K562 (cell line): ENCODE measurements around the gene SERBP1.

Experiments
- CTCF ChIP-seq, 3 experiments: IDR thresholded peaks in 2 of 3; conservative IDR thresholded peaks in 1 of 3; 2 replicates each; pipeline ENCODE4 v1.5.1; 2011 to 2012; ENCODE audit warnings: low read length in 3 of 3, mild to moderate bottlenecking in 3 of 3, control low read depth in 2 of 3, improper control_type of control experiment in 1 of 3, inconsistent platforms in 1 of 3, low read depth in 1 of 3, mixed read lengths in 1 of 3, moderate library complexity in 1 of 3; ENCODE audit not compliant: insufficient read depth in 2 of 3
- HNRNPK ChIP-seq: fragments of 200-400 bp; formaldehyde crosslinking; IDR thresholded peaks from one replicate; pipeline ENCODE4 v1.6.1; 2018; ENCODE audit warnings: mild to moderate bottlenecking, low read depth, low read length; ENCODE audit not compliant: poor library complexity, severe bottlenecking
- KLF13 ChIP-seq: fragments of 450-650 bp; IDR thresholded peaks from 2 replicates; pipeline ENCODE4 v1.6.1; 2016; ENCODE audit warnings: missing genetic modification characterization, low read depth, mild to moderate bottlenecking, missing compliant biosample characterization, moderate library complexity, borderline replicate concordance
- NR0B1 ChIP-seq: fragments of 450-650 bp; IDR thresholded peaks from one replicate; pipeline ENCODE4 v1.6.1; 2018; ENCODE audit warnings: mild to moderate bottlenecking, moderate library complexity; ENCODE audit not compliant: partially characterized antibody
- ZBTB34 ChIP-seq: fragments of 250-450 bp; sonication (Bioruptor Pico); IDR thresholded peaks from 2 replicates; pipeline ENCODE4 v1.8.0; 2021; ENCODE audit warnings: mild to moderate bottlenecking, moderate library complexity
- ZBTB49 ChIP-seq: sonication (generic); formaldehyde crosslinking; IDR thresholded peaks from 2 replicates; pipeline ENCODE4 v1.8.0; 2022; ENCODE audit warnings: missing genetic modification reagents, mild to moderate bottlenecking, borderline replicate concordance
- ZSCAN29 ChIP-seq: fragments of 450-650 bp; IDR thresholded peaks from 2 replicates; pipeline ENCODE4 v1.6.1; 2017

GRCh38 chr1:67407498-67407897 lies 22.7 kb downstream of the SERBP1 start:
- TF ChIP-seq HNRNPK (no peak), CTCF (IDR thresholded peaks at IDR 0.05 in 2 of 3, conservative IDR thresholded peaks at IDR 0.05 in 1 of 3; ENCODE audit: insufficient read depth in 2 of 3, low read depth in 1 of 3, low read length in 3 of 3) (no peak), ZBTB34 (CRISPR knock-in tag) (no peak), ZSCAN29 (no peak), ZBTB49 (no peak), NR0B1 (no peak), KLF13 (tag) (no peak)
